GM12801 (cell line): ENCODE results near the gene ARRB2.

Experiments
- CTCF ChIP-seq: IDR thresholded peaks from one replicate; pipeline ENCODE4 v1.5.1; 2011; ENCODE audit warnings: control low read depth; ENCODE audit not compliant: insufficient read length; ENCODE audit errors: extremely low read depth

ARRB2 gene

GRCh38 chr17:4743898-4744297, 33.5 kb downstream of the ARRB2 start:
- TF ChIP-seq CTCF: no peak

GRCh38 chr17:4744999-4745969, 34.9 kb downstream of the ARRB2 start:
- TF ChIP-seq CTCF: no peak

- TF ChIP-seq CTCF: no peak
These were observed 37.4 kb downstream of the ARRB2 start for GRCh38 chr17:4747847-4748246.

- no peak for TF ChIP-seq CTCF
These were observed 38.3 kb downstream of the ARRB2 start for GRCh38 chr17:4748686-4749085.

GRCh38 chr17:4750606-4751005, 40.2 kb downstream of the ARRB2 start:
- no peak for TF ChIP-seq CTCF

GRCh38 chr17:4751932-4752331, 41.5 kb downstream of the ARRB2 start:
- no peak for TF ChIP-seq CTCF

- TF ChIP-seq CTCF: no peak
These were observed 43.0 kb downstream of the ARRB2 start for GRCh38 chr17:4753392-4753791.
